SK-N-MC (cell line): ENCODE measurements around the gene S100A6.

Experiments
- EZH2 ChIP-seq: fragments of 200-600 bp; sonication (generic); IDR thresholded peaks from one replicate; pipeline ENCODE4 v1.6.1; 2017; ENCODE audit warnings: antibody characterized with exemption
- FOXP2 ChIP-seq: optimal IDR thresholded peaks from 2 replicates; pipeline ENCODE3; 2011; ENCODE audit warnings: mild to moderate bottlenecking, moderate library complexity; ENCODE audit not compliant: insufficient read depth; ENCODE audit errors: extremely low read length, control extremely low read depth
- POLR2AphosphoS5 ChIP-seq: IDR thresholded peaks from 2 replicates; pipeline ENCODE4 v1.6.1; 2012; ENCODE audit warnings: mild to moderate bottlenecking, low read depth, low read length, borderline replicate concordance

GRCh38 chr1:153550827-153551500 is 15.2 kb upstream of the S100A6 start:
- no peak for TF ChIP-seq POLR2AphosphoS5
- TF ChIP-seq EZH2 = no peak
- TF ChIP-seq FOXP2 = no peak
